Mammary epithelial cell (primary cell): ENCODE results near the gene OR6S1.

ENCODE experiments used
- CTCF ChIP-seq, 2 donors: IDR thresholded peaks in 1 of 2; conservative IDR thresholded peaks in 1 of 2; 2 replicates each; pipeline ENCODE4 v1.5.1; 2011 to 2012; ENCODE audit warnings: inconsistent platforms in 2 of 2, low read length in 2 of 2, mild to moderate bottlenecking in 2 of 2, control low read depth in 1 of 2, low read depth in 1 of 2; ENCODE audit not compliant: insufficient read depth in 1 of 2; ENCODE audit errors: extremely low read depth in 1 of 2
- EZH2 ChIP-seq: IDR thresholded peaks from 2 replicates; pipeline ENCODE4 v1.6.1; 2012; ENCODE audit warnings: low read length, inconsistent platforms, borderline replicate concordance

- TF ChIP-seq CTCF (conservative IDR thresholded peaks at IDR 0.05 in 1 of 2, IDR thresholded peaks at IDR 0.05 in 1 of 2; ENCODE audit: extremely low read depth in 1 of 2, insufficient read depth in 1 of 2, low read depth in 1 of 2, low read length in 2 of 2) (no peak), EZH2 (no peak)
Observed at GRCh38 chr14:20597108-20597507, 44.4 kb downstream of the OR6S1 start.
